ENCODE results near the gene VANGL1. TPM values are rescaled to one million over a fixed set of nuclear protein-coding genes. Genes with fewer than 3 reads are reported as not detected.

VANGL1 gene
- polyA plus RNA-seq, 1 experiment, result 7.8 TPM

DNA sequence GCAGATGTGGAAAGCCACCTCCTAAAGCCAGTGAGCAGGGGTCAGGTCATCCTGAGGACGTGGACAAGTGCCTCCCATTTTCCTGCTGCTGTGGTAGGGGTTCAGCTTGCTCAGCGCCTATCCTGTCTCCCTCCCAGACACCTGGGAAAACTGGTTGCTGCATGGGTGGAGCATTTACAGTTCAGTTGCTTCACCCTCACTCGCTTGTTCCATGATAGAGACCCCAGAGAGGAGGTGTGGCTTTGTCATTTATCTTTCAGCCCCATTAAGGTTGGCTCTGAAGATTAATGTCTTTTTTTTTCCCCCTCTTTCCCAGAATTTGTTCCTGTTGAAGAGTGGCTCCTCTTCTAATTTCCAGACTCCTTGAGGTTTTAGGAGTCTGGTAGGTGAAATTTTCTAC, 9.2 kb downstream of the VANGL1 start:
- H3K27ac ChIP-seq (ENCODE audit: low read depth, low read length), result no peak overlapping the region
- H3K27me3 ChIP-seq (ENCODE audit: control insufficient read depth, insufficient read depth, low read length), result no peaks in the 10 kb centered on the region
- H3K9me3 ChIP-seq (ENCODE audit: control insufficient read depth, insufficient read depth, low read length), result no peaks in the 10 kb centered on the region
- TF ChIP-seq, protein P1, sequence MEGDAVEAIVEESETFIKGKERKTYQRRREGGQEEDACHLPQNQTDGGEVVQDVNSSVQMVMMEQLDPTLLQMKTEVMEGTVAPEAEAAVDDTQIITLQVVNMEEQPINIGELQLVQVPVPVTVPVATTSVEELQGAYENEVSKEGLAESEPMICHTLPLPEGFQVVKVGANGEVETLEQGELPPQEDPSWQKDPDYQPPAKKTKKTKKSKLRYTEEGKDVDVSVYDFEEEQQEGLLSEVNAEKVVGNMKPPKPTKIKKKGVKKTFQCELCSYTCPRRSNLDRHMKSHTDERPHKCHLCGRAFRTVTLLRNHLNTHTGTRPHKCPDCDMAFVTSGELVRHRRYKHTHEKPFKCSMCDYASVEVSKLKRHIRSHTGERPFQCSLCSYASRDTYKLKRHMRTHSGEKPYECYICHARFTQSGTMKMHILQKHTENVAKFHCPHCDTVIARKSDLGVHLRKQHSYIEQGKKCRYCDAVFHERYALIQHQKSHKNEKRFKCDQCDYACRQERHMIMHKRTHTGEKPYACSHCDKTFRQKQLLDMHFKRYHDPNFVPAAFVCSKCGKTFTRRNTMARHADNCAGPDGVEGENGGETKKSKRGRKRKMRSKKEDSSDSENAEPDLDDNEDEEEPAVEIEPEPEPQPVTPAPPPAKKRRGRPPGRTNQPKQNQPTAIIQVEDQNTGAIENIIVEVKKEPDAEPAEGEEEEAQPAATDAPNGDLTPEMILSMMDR (IDR thresholded peaks at IDR 0.05; ENCODE audit: low read depth, low read length), result no peak
- ChIA-PET POLR2A (no interaction called here), CTCF (no interaction called here)
- H3K4me3 ChIP-seq (ENCODE audit: low read depth, low read length), result no peak overlapping the region
- DNase-seq (ENCODE audit: low read depth, low spot score), result no peak

DNA sequence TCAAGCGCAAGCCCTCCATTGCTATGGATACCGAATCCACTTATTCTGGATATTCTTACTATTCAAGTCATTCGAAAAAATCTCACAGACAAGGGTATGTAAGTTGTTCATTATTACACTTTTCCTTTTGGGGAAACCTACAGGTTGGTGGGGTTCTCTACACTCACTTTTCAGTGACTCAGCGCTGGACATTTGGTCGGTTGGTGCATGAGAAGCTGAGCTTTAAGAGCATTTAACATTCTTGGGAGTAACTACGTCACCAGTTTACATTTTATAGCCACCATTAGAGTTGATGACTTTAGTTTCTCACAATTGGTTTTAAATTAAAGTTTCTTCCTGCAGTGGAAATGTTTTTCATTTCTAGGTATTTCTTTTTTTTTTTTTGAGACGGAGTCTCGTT, 9.6 kb downstream of the VANGL1 start:
- POLR2A ChIA-PET, result no interaction called here
- H3K27ac ChIP-seq (ENCODE audit: low read depth, low read length), result no peak overlapping the region
- TF ChIP-seq, protein P1 (IDR thresholded peaks at IDR 0.05; ENCODE audit: low read depth, low read length), result no peak
- H3K9me3 ChIP-seq (ENCODE audit: control insufficient read depth, insufficient read depth, low read length), result no peaks in the 10 kb centered on the region
- no peak overlapping the region for H3K4me3 ChIP-seq (ENCODE audit: low read depth, low read length)
- H3K27me3 ChIP-seq (ENCODE audit: control insufficient read depth, insufficient read depth, low read length), result no peaks in the 10 kb centered on the region
- no peak for DNase-seq (ENCODE audit: low read depth, low spot score)
- CTCF ChIA-PET, result no interaction called here

DNA sequence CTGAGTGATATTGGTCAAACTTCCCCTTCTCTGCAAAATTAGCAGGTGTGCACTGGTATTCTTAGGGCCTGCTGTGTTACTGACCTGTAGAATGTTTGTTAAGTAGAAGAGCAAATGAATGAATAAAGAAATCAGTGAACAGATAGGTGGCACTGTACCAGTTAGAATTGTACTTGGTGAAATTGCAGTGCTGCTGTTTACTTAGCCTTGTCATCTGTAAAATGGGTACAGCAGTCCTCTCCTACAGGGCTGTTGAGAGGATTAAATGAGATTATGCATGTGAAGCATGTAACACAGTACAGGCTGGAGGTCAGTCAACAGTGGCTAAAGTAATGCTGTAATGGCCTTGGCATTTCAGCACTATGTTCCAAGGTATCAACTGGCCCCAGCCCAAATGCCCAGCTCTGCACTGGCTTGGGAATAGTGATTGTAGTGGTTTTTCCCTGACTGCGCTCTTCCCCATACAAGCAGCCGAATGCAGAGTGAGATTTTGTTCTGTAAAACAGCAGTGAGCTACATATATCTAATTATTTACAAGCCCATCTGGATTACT, 10.5 kb downstream of the VANGL1 start:
- no peak for DNase-seq (ENCODE audit: low read depth, low spot score)
- CTCF ChIA-PET, result interaction anchor here (1.7 kb wide), 1 partner anchor 54 kb away, joined by 4 read pairs; no protein-coding TSS in a partner anchor
- Histone ChIP-seq H3K27me3 (ENCODE audit: control insufficient read depth, insufficient read depth, low read length) (no peaks in the 10 kb centered on the region), H3K4me3 (ENCODE audit: low read depth, low read length) (no peak overlapping the region), H3K9me3 (ENCODE audit: control insufficient read depth, insufficient read depth, low read length) (no peaks in the 10 kb centered on the region), H3K27ac (ENCODE audit: low read depth, low read length) (no peak overlapping the region)
- TF ChIP-seq, protein P1 (IDR thresholded peaks at IDR 0.05; ENCODE audit: low read depth, low read length), result no peak
- POLR2A ChIA-PET, result no interaction called here

DNA sequence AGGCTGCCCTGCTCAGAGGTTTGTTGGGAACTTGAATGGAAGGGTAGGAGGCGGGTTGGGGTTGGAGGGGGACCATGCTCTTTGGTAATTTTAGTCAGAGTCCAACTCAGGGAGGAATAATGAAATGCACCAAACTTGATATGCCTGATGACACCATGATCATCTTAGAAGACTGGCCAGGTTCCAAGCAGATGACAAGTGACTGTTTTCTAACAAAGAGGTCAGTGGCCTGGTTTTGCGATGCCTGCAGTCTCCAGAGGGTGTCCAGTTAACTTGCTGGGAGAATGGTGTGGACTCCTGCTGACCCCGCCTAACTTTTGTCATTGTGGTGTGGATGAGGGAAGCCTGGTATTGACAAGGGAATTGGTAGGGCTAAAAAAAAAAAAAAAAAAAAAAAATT, 12.4 kb downstream of the VANGL1 start:
- Histone ChIP-seq H3K4me3 (ENCODE audit: low read depth, low read length) (no peak overlapping the region), H3K9me3 (ENCODE audit: control insufficient read depth, insufficient read depth, low read length) (no peaks in the 10 kb centered on the region), H3K27ac (ENCODE audit: low read depth, low read length) (peak overlapping the region; percentile 4), H3K27me3 (ENCODE audit: control insufficient read depth, insufficient read depth, low read length) (no peaks in the 10 kb centered on the region)
- TF ChIP-seq, protein P1 (IDR thresholded peaks at IDR 0.05; ENCODE audit: low read depth, low read length), result no peak
- no peak for DNase-seq (ENCODE audit: low read depth, low spot score)
- CTCF ChIA-PET, result interaction anchor here (0.9 to 4.7 kb wide), 3 partner anchors 8 to 53 kb away, joined by 3 to 16 read pairs (median 4); no protein-coding TSS in a partner anchor
- POLR2A ChIA-PET, result interaction anchor here (0.6 kb wide), 1 partner anchor 485 kb away, joined by 4 read pairs; no protein-coding TSS in a partner anchor

DNA sequence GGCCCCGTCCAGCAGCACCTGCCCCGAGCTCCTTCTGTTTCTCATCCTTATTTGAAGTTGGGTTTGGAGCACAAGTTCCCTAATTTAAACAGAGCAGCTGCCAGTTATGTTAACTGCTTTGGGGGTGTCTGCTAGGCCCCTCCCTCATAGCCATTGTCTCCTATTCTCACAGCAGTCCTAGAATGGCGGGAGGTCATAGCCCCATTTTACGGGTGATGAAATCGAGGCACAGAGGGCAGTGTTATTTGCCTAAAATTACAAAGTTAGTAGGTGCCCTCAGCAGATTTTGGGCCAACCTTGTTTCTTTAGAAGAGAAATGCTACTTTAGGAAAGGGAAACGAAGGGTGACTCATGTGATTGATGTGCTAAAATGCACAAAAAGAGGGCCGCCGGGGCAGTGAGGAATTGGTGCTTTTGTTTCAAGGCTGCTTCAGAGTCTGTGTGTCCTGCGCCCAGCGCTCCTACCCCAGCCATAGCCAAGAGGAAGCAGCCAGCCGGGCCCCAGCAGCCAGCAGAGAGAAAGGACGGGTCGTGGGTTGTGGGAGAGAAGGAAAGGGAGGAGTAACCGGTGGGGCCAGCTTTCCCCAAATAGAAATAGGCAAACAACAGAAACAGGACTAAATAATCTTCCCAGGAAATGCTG, 13.0 kb downstream of the VANGL1 start:
- no peak overlapping the region for H3K4me3 ChIP-seq (ENCODE audit: low read depth, low read length)
- no peaks in the 10 kb centered on the region for H3K27me3 ChIP-seq (ENCODE audit: control insufficient read depth, insufficient read depth, low read length)
- no peak overlapping the region for H3K27ac ChIP-seq (ENCODE audit: low read depth, low read length)
- no peak for DNase-seq (ENCODE audit: low read depth, low spot score)
- TF ChIP-seq, protein P1 (IDR thresholded peaks at IDR 0.05; ENCODE audit: low read depth, low read length), result no peak
- POLR2A ChIA-PET, result interaction anchor here (0.6 kb wide), 1 partner anchor 486 kb away, joined by 4 read pairs; no protein-coding TSS in a partner anchor
- CTCF ChIA-PET, result interaction anchor here (0.9 to 4.7 kb wide), 3 partner anchors 9 to 52 kb away, joined by 3 to 16 read pairs (median 4); no protein-coding TSS in a partner anchor
- no peaks in the 10 kb centered on the region for H3K9me3 ChIP-seq (ENCODE audit: control insufficient read depth, insufficient read depth, low read length)

Measured in AG04450 (cell line).